Left renal pelvis (tissue), 4 donors: ENCODE data around the gene CHTF18. TPM values are rescaled to one million over a fixed set of nuclear protein-coding genes. Genes with fewer than 3 reads are reported as not detected.
"Not testable (repeated sequence)": the region's sequence is repeated elsewhere in the genome, so short reads cannot be mapped to it uniquely, and the experiment has no call there.

ENCODE experiments used
- DNase-seq, 4 donors: peaks; one replicate each; pipeline ENCODE4 v3.0.0-alpha.2; 2013; ENCODE audit warnings: low read depth in 4 of 4, low spot score in 3 of 4
- polyA plus RNA-seq, 4 donors: library from polyadenylated mRNA; unstranded; fragments of 120-200 nt; gene quantifications; one replicate each; pipeline ENCODE4 v1.2.1, GENCODE V29; 2013; ENCODE audit not compliant: insufficient read length in 4 of 4

Gene CHTF18
- polyA plus RNA-seq, 4 donors: 19.9 to 48.6 (median 23.0) TPM

DNA sequence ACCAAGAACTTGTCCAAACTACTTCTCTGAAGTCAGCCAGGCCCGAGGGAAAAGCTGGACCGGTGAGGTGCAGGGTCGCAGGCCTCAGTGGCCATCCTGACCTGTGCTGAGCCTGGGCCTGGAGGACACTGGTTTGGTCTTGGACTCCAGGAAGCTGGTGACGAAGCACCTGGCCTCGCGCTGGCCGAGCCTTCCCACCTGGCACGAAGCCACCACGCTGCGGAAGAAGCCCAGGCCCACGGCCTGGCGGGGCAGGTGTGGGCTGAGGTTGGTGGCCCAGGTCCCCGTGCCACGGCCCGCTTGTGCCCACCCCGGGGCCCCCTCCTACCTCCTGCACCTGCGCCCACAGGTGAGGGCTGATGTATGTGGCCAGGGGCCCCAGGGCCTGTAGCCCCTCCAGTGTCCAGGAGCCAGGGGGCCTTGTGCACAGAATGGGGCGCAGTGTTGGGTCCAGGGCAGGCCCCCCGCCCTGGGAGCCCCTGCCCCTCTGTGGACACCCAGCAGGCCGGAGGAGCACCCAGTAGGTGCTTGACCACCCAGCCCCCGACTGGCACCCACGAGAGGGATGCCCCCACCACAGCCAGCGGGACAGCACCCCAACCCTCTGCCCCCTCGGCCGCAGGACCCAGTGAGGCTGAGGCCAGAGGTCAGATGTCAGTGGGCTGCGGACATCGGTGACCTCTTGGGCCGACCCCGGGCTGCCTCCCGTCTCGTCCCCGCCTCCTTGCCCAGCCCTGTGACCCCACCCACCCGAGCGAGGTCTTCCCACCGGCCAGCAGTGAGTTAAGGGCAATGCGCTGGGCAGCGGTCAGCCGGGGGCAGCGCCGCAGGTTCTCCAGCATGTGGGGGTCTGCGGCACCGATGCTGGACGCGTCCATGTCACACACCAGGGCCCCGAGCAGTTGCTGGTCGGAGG, 14.1 kb upstream of the CHTF18 start:
- no peak for DNase-seq

DNA sequence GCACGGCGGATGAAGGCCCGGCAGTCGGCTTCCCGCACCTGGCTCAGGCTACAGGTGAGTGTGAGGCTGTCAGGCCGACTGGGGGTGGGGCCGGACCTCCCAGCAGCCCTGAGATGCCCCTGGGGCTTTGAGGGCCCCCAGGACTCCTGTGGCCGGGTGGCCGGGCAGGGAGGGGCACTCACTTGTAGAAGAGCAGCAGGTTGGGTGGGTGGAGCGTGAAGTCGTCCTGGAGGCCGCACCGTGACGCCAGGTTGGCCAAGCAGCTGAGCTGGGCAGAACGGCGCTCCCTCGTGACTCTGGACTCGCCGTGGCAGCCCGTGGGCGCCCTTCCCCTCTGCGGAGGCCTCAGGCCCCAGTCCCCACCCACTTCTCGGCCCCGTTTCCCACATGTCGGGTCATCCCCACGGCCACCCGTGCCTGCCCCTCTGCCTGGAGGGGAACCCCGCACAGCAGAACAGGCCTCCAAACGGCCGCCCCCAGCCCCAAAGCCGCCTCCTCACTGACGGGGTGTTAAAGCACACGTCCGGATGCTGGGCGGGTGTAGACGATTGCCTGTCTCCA, 13.1 kb upstream of the CHTF18 start:
- DNase-seq: no peak

DNA sequence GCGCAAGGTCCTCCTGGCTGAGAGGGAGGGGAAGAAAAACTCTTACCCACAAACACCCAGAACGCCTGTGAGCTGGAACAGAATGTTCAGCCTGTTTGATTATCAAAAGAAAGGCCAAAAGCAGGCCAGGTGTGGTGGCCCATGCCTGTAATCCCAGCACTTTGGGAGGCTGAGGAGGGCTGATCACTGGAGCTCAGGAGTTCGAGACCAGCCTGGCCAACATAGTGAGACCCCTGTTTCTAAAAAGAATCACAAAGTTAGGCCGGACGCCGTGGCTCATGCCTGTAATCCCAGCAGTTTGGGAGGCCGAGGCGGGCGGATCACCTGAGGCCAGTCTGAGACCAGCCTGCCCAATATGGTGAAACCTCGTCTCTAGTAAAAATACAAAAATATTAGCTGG, 12.1 kb upstream of the CHTF18 start:
- not testable (repeated sequence) for DNase-seq

DNA sequence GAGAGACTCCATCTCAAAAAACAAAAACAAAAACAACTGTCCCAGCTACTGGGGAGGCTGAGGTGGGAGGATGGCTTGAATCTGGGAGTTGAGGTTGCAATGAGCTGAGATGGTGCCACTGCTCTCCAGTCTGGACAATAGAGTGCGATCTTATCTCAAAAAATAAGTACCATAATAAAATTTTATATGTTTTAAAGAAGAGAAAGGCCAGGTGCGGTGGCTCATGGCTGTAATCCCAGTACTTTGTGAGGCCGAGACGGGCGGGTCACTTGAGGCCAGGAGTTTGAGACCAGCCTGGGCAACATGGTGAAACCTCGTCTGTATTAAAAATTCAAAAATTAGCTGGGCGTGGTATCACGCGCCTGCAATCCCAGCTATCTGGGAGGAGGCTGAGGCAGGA, 11.6 kb upstream of the CHTF18 start:
- DNase-seq: no peak

DNA sequence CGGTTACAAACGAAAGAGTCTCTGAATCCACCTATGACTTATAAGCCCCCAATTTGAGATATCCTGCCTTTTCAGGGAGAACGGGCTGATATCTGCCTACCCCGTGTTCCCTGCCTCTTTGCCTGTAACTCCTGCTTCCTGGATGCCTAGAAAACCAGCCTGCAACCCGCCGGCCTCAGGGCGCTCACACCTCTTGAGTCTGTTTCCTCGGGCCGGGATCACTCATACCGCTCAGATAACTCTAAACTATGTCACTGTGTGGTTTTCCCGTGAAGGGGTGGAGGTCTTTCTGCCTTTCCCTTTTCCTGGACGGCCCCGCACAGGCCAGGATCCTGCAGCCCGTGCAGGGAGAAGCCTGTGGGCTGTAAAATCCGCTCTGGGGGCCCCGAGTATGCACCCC, 10.6 kb upstream of the CHTF18 start:
- DNase-seq: no peak

DNA sequence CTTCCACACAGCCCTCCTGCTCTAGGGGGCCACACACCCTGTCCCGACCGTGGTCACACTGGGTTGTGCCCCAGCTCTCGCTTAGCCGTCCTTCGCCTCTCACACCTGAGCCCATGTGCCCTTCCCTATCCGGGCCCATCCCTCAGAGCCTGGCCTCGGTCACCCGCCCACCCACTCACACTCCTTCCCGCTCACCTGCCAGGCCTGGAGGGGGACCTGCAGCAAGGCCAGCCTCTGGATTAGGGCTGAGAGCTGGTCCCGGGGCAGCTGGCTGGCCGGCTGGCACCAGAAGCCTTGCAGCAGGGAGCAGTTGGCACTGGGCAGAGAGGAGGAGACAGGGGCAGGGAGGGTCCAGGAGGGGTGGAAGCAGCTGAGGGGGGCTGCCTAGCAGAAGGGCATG, 10.0 kb upstream of the CHTF18 start:
- DNase-seq: no peak

DNA sequence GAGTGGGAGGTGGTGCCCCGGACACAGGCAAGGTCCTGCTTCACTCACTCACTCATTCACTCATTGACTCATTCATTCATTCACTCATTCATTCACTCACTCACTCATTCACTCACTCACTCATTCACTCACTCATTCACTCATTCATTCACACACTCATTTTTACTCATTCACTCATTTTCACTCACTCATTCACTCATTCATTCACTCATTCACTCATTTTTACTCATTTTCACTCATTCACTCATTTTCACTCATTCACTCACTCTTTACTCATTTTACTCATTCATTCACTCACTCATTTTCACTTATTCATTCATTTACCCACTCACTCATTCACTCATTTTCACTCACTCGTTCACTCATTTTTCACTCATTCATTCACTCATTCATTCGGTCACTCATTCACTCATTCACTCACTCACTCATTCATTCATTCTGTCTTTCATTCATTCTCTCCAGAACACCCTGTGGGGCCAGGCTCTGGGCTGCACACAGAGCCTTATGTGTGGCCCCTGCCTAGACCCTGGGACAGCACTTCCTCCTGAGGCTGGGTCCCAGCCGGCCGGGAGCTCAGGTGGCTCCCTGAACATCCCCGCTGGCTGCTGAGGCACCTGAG, 9.4 kb upstream of the CHTF18 start:
- no peak for DNase-seq

DNA sequence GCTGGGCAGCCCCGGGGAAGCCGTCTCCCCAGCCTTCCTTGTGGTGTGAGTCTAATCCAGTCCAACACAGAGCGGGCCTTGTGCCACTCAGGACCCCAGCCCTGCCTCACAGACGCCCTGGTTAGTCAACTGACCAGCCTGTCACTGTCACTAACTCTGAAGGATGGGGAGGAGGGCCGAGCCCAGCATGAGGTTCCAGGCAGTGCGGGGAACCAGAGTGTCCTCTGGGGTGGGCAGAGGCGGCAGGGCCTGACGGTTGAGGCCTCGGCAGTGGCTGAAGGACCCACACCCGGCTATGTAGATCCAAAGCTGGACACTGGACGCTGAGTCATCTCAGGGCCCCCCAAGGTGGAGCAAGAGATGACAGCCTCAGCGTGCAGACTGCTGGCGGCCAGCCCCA, 8.9 kb upstream of the CHTF18 start:
- DNase-seq: no peak

DNA sequence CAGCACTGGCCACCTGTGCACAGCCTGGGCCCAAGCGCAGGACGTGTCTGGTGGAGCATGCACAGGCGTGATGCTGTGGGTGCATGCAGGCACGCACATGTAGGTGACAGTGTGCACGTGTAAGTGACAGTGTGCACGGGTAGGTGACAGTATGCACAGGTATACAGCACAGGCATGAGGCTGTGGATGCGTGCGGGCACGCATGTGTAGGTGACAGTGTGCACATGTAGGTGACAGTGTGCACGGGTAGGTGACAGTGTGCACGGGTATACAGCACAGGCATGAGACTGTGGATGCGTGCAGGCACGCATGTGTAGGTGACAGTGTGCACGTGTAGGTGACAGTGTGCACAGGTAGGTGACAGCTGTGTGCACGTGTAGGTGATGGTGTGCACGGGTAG, 8.1 kb upstream of the CHTF18 start:
- DNase-seq: no peak

DNA sequence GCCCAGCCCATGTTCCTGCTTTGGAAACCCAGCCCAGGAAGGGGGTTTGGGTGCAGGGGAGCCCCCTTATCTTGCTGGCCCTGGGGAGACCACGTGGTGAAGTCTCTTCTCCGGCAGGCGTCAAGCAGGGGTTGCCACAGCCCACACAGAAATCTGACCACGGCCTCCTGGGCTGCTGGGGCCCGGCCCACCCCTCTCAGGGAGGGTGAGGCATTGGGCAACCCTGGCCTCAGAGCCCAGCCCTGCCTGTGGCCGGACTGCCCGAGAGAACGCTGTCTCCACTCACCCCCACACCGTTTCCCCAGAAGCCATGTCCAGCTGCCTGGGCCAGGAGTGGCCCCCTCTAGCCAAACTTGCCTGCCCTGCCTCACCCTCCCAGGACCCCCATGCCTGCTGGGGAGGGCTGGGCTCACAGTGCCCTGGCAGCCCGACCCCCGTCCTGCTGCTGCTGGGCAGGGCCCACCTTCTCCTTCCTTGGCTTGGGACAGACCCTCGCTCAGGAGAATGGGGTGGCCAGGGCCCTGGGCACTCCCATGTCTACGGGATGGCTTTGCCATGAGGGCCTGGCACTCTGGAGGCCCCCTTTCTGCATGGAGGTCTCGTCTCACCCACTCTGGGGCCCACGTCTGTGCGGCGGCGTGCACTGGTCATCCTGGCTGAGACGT, 6.9 kb upstream of the CHTF18 start:
- no peak for DNase-seq

DNA sequence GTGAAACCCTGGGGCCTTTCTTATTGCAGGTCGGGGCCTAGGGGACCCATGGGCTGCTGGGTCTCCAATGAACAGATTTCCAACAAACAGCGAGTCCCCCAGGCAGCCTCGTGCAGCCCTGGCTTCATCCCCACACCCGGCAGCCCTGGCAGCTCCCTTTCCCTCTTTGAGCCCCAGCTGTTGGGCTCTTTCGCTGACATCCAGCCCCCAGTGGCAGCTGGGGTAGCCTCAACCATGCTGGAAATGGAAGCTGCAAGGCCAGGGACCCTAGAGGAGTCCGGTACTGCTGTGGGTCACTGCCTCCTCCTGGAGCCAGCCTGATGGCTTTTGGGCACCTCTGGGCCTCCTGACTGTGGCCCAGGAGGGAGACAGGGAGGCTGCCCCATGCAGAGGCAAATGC, 6.2 kb upstream of the CHTF18 start:
- no peak for DNase-seq

DNA sequence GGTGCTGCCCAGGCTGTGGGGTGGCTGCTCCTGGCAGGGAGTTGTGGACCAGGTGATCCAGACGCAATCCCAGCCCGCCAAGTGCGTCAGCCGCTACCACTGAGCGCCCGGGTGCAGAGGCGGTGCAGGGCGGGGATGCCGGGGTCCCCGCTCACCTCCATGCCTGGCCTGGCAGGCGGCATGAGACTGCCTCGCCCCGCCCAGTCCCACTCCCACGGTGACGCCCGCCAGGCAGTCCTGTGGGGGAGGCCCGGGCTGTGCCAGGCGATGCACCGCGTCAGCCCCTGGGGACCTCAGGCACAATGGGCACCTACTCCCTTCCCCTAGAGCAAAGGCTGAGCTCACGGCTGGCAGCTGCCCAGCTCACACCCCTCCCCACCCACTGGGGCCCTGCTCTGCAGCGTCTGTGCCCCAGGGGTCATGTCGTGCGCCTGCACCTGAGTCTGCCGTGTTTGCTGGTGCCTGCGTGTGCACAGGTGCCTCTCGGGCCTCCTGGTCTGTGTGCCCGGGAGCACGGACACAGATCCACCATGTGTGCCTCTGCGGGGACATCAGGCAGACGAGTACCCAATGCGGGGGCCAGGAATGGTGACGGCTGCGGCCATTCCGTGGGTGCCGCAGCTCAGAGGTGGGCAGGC, 5.5 kb upstream of the CHTF18 start:
- no peak for DNase-seq

DNA sequence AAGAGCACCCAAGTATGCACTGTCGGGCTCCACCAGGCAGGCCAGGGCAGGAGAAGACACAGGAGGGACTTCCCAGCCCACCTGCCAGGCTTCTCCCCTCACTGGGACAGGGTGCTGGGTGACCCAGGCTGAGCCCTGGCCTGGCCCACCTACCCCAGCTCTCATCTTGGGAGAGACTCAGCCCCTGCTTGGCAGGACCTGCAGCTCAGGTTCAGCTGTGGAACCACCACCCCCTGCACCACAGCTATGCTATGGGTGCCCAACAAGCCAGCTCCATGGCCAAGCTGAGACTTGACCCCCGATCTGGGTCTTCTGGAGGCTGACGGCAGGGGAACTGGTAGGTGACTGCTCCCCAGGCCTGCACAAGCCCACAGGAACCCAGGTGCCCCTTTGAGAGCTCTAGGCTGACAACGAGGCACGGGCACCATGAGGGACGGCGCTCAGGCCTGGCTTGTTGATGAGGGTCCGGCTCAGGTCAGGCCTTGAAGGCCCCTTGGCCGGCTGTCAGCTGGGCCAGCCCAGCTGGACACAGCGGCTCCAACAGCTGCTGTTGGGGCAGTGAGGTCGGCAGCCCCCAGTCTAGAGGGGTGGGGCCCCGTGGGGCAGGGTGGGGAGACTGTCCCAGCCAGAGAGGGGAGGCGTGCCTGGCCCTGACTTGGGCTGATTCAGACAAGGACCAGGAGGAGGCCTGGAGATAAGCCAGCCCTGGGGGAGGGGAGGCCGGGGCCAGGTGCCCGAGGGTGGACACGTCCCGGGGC, 4.8 kb upstream of the CHTF18 start:
- no peak for DNase-seq

DNA sequence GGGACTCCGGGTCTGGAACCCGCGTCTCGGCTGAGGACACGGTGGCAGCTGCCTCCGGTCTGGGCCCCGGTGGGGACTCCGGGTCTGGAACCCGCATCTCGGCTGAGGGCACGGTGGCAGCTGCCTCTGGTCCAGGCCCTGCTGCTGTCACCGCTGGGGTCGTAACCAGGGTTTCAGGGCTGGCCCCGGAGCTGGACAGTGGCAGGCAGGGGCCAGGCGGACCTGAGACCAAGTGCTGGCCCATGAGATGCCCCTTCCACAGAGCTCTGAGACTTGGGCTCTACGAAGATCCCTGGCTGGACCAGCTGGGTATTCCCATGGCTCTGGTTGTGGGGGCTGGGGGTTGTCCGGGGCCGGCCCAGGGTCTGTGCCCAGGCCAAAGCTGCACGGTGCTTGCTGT, 4.0 kb upstream of the CHTF18 start:
- DNase-seq: no peak

DNA sequence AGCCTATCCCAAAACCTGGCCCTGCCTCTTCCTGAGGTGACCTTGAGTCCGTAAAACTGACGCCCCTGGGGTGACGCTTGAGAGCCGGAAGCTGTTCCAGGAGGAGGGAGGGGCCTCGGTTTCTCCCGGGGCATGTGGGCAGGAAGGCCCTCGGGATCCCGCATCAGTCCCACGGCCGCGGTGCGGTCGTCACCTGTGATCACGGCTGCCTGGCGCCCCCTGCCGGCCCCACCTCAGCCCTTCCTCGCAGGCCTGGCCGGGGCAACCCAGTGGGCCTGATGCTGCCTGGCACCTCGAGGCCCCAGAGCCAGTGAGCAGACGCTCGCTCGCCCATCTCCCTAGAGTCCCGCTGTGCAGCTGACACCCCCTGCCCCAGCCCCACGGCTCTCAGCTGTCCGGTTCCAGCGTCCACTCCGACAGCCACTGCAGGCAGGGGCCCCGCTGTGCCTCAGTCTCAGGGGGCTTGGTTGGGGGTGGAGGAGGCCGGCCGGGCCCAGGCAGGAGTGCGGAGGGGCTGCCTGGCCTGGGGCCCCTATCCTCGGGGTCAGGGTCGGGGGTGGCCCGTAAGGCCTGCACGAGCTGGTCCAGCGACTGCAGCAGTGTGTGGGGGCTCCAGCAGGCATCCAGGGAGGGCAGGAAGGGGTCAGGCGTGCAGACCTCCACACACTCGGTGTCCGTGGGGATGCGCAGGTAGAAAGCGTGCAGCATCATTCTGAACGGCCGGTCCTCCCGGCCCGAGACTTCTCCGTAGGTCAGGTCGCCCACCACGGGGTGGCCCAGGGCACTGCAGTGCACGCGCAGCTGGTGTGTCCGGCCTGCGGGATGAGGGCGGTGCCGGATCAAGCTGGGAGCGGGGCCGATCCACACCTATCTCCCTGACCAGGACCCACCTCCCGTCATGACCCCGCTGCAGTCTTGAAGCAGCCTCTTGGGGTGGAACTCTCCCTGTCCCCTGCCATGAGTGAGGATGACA, 2.6 kb upstream of the CHTF18 start:
- DNase-seq: no peak

DNA sequence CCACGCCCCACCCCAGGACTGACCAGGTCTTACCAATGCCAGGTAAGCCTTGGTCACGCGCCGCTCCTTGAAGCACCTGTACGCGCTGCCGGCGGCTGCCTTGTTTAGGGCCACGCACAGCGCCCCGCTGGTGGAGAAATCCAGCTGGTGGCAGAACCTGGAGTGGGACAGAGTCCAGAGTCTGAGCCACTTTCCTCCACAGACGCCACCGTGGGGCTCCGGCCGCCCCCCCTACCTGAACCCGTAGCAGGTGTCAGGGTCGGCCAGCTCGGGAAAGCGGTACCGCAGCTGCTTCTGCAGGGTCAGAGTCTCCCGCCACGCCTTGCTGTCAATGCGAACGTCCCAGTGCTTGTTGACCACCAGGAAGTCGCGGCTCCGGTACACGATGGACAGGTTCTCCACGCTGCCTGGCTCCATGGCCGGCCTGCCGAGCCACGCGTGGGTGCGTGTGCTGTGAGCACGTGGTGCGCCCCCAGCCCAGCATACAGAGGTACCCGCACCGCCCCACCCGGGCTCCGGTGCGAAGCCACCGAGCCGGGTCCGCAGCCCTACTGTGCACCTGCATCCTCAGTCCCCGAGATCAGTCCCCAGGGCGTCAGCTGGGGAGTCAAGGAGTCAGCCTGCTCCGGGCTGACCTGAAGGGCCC, 976 bp upstream of the CHTF18 start:
- no peak for DNase-seq

DNA sequence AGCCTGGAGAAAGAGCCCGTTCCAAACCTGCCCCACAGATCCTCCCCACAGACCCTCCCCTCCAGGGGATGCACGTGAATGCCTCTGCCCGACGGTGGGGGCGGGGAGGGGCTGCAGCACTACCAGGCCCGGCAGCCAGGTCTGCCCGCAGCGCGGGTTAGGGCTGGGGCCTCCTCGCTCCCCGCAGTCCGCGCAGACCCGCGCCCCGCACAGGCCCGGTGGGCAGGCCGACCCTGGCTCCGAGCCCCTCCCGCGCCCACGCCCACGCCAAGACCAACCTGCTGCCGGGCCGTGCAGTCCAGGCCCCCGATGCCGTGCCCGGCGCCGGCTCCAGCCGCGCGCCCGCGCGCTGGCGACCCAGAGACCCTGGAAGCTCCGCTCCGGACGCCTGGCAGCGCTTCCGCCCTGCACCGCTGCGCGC, 432 bp upstream of the CHTF18 start, which contains the start of gene RPUSD1:
Gene RPUSD1 (minus strand): TSS at position 404 of the 421 bp plus-strand sequence. CDS start 644 bp downstream, outside the sequence.
- DNase-seq: no peak

DNA sequence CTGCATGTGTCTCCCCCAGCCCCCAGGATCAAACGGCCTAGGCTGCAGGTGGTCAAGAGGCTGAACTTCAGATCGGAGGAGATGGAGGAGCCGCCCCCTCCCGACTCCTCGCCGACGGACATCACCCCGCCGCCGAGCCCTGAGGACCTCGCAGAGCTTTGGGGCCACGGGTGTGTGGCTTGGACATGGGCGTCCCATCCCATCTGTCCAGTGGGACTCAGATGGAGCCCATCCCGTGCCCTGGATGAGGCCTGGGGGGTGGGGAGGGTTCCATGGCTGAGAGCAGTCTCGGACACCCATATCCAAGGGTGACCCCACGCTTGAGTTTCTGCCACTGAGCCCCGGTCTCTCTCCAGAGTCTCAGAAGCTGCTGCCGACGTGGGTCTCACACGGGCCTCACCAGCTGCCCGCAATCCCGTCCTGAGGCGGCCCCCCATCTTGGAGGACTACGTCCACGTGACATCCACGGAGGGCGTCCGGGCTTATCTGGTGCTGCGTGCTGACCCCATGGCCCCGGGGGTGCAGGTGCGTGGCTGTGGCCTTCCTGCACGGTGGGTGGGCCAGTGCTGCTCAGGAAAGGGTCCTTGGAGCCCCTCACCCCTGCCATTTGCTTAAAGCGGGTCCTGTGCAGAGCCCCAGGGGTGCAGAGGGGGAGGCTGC, 901 bp downstream of the CHTF18 start:
- no peak for DNase-seq
